GM20000 (cell line): ENCODE results near the gene SGTB.
"Not testable (repeated sequence)": the region's sequence is repeated elsewhere in the genome, so short reads cannot be mapped to it uniquely, and the experiment has no call there.

ENCODE experiments used
- DNase-seq: peaks from one replicate; pipeline ENCODE4 v3.0.0; 2012; ENCODE audit warnings: low spot score
- CTCF ChIP-seq: IDR thresholded peaks from 2 replicates; pipeline ENCODE4 v1.5.1; 2012; ENCODE audit warnings: mild to moderate bottlenecking, control low read depth; ENCODE audit errors: extremely low read depth, missing control alignments

The SGTB gene

GRCh38 chr5:65749221-65749844 is 27.4 kb upstream of the SGTB start:
- no peak for TF ChIP-seq CTCF
- DNase-seq = no peak

- DNase-seq = peak; percentile 52
These were observed 20.8 kb upstream of the SGTB start for GRCh38 chr5:65742565-65743231.

GRCh38 chr5:65739162-65739561 is 17.3 kb upstream of the SGTB start:
- no peak for DNase-seq
- TF ChIP-seq CTCF = no peak

More at GRCh38 chr5:65742565-65743231, 20.8 kb upstream of the SGTB start:
- peak; percentile 13 for TF ChIP-seq CTCF

- no peak for TF ChIP-seq CTCF
- no peak for DNase-seq
These were observed 16.4 kb upstream of the SGTB start for GRCh38 chr5:65738305-65738704.

GRCh38 chr5:65737842-65738241 is 15.9 kb upstream of the SGTB start:
- no peak for DNase-seq
- TF ChIP-seq CTCF = no peak

- no peak for TF ChIP-seq CTCF
- no peak for DNase-seq
These were observed 14.1 kb upstream of the SGTB start for GRCh38 chr5:65736011-65736410.

- no peak for DNase-seq
- no peak for TF ChIP-seq CTCF
These were observed 13.0 kb upstream of the SGTB start for GRCh38 chr5:65734921-65735320.

- DNase-seq = not testable (repeated sequence)
These were observed 12.4 kb upstream of the SGTB start for GRCh38 chr5:65734196-65734775.

- not testable (repeated sequence) for DNase-seq
These were observed 10.1 kb upstream of the SGTB start for GRCh38 chr5:65732046-65732445.
